Liver (tissue), 9 donors: Measurements from ENCODE around the gene INTS6. TPM values are rescaled to one million over a fixed set of nuclear protein-coding genes. Genes with fewer than 3 reads are reported as not detected.

Source experiments
- DNase-seq: peaks from one replicate; pipeline ENCODE4 v3.0.0-alpha.2; 2017; ENCODE audit warnings: low spot score
- H3K27ac ChIP-seq, 2 donors: one replicate each; pipeline ENCODE4 v1.7.0; 2013; ENCODE audit warnings: inconsistent platforms in 2 of 2, low read length in 2 of 2, control low read depth in 1 of 2, low read depth in 1 of 2, mild to moderate bottlenecking in 1 of 2
- H3K27me3 ChIP-seq, 4 donors: one replicate each; pipeline versions ENCODE4 v1.6.1 to v1.7.0; 2013; ENCODE audit warnings: low read length in 3 of 4, inconsistent platforms in 1 of 4, mild to moderate bottlenecking in 1 of 4, moderate library complexity in 1 of 4; ENCODE audit not compliant: control insufficient read depth in 4 of 4, insufficient read depth in 4 of 4
- H3K36me3 ChIP-seq, 4 donors: one replicate each; pipeline versions ENCODE4 v1.6.1 to v1.7.0; 2013; ENCODE audit warnings: low read length in 3 of 4, mild to moderate bottlenecking in 3 of 4, low read depth in 1 of 4, moderate library complexity in 1 of 4; ENCODE audit not compliant: control insufficient read depth in 4 of 4, insufficient read depth in 3 of 4
- H3K4me1 ChIP-seq, 4 donors: one replicate each; pipeline versions ENCODE4 v1.6.1 to v1.7.0; 2013; ENCODE audit warnings: low read length in 3 of 4, mild to moderate bottlenecking in 3 of 4, moderate library complexity in 1 of 4; ENCODE audit not compliant: control insufficient read depth in 4 of 4, insufficient read depth in 4 of 4
- H3K4me3 ChIP-seq, 3 donors: one replicate each; pipeline versions ENCODE4 v1.6.1 to v1.7.0; 2013; ENCODE audit warnings: low read length in 3 of 3, control low read depth in 1 of 3, low read depth in 1 of 3, mild to moderate bottlenecking in 1 of 3
- H3K9ac ChIP-seq, 2 donors: one replicate each; pipeline ENCODE4 v1.7.0; 2013; ENCODE audit warnings: low read length in 2 of 2, mild to moderate bottlenecking in 2 of 2, moderate library complexity in 2 of 2, control low read depth in 1 of 2, low read depth in 1 of 2
- H3K9me3 ChIP-seq, 4 donors: one replicate each; pipeline versions ENCODE4 v1.6.1 to v1.7.0; 2013; ENCODE audit warnings: low read length in 3 of 4; ENCODE audit not compliant: control insufficient read depth in 4 of 4
- EGR1 ChIP-seq, 2 donors: IDR thresholded peaks; 2 replicates each; pipeline ENCODE4 v1.6.1; 2016 to 2018; ENCODE audit warnings: antibody characterized with exemption in 2 of 2, low read depth in 2 of 2
- FOXA1 ChIP-seq: IDR thresholded peaks from 2 replicates; pipeline ENCODE4 v1.6.1; 2016; ENCODE audit warnings: antibody characterized with exemption
- FOXA2 ChIP-seq: IDR thresholded peaks from 2 replicates; pipeline ENCODE4 v1.6.1; 2016; ENCODE audit warnings: antibody characterized with exemption
- GABPA ChIP-seq, 2 donors: IDR thresholded peaks in 1 of 2; conservative IDR thresholded peaks in 1 of 2; 2 replicates each; pipeline ENCODE4 v1.6.1; 2016; ENCODE audit warnings: antibody characterized with exemption in 2 of 2, mild to moderate bottlenecking in 1 of 2, moderate library complexity in 1 of 2
- HNF4A ChIP-seq, 2 donors: conservative IDR thresholded peaks; 2 replicates each; pipeline ENCODE4 v1.6.1; 2016; ENCODE audit warnings: antibody characterized with exemption in 2 of 2, mild to moderate bottlenecking in 2 of 2
- HNF4G ChIP-seq: IDR thresholded peaks from 2 replicates; pipeline ENCODE4 v1.6.1; 2016; ENCODE audit warnings: antibody characterized with exemption
- JUND ChIP-seq, 2 donors: IDR thresholded peaks; 2 replicates each; pipeline ENCODE4 v1.6.1; 2016; ENCODE audit warnings: antibody characterized with exemption in 2 of 2
- NR2F2 ChIP-seq: IDR thresholded peaks from 2 replicates; pipeline ENCODE4 v1.6.1; 2016; ENCODE audit warnings: antibody characterized with exemption
- RAD21 ChIP-seq, 2 donors: IDR thresholded peaks; 2 replicates each; pipeline ENCODE4 v1.6.1; 2016; ENCODE audit warnings: antibody characterized with exemption in 2 of 2, mild to moderate bottlenecking in 2 of 2
- RXRA ChIP-seq, 2 donors: IDR thresholded peaks; 2 replicates each; pipeline ENCODE4 v1.6.1; 2017 to 2018; ENCODE audit warnings: antibody characterized with exemption in 2 of 2, mild to moderate bottlenecking in 1 of 2
- SP1 ChIP-seq: IDR thresholded peaks from 2 replicates; pipeline ENCODE4 v1.6.1; 2018; ENCODE audit warnings: antibody characterized with exemption, mild to moderate bottlenecking
- TAF1 ChIP-seq: conservative IDR thresholded peaks from 2 replicates; pipeline ENCODE4 v1.6.1; 2016; ENCODE audit warnings: antibody characterized with exemption, mild to moderate bottlenecking
- YY1 ChIP-seq: IDR thresholded peaks from 2 replicates; pipeline ENCODE4 v1.6.1; 2016; ENCODE audit warnings: antibody characterized with exemption, mild to moderate bottlenecking
- WGBS: extraction: QIAGEN DNeasy Blood & Tissue Kit; methylation state at CpG from one replicate; pipeline ENCODE4 v1.1.7; 2013; 5-methylcytosine and 5-hydroxymethylcytosine counted together
- polyA plus RNA-seq, 2 donors: library from polyadenylated mRNA; stranded (reverse) in 1 of 2; unstranded in 1 of 2; fragments of 200-250 nt in 1 of 2; fragments of >200 nt in 1 of 2; fragmentation: Nextera tagmentation in 1 of 2; extraction: Ambion mirVana in 1 of 2; gene quantifications; one replicate each; pipeline versions ENCODE4 v1.2.1 to v1.2.3, GENCODE V29; 2013 to 2015
- total RNA-seq, 2 donors: library from RNA; depleted of rRNA; stranded (reverse); fragments of >200 nt; gene quantifications; one replicate each; pipeline ENCODE4 v1.2.3, GENCODE V29; 2014
- TF ChIP-seq, protein P1 (sequence below): IDR thresholded peaks from 2 replicates; pipeline ENCODE4 v1.6.1; 2016; ENCODE audit warnings: antibody characterized with exemption, mild to moderate bottlenecking
- TF ChIP-seq, protein P2 (sequence below): fragments of 150-350 bp; IDR thresholded peaks from 2 replicates; pipeline ENCODE4 v1.5.1; 2017; ENCODE audit warnings: improper control_type of control experiment, low read depth, low read length; ENCODE audit not compliant: missing input control
- TF ChIP-seq, protein P3 (sequence below): IDR thresholded peaks from 2 replicates; pipeline ENCODE4 v1.6.1; 2016; ENCODE audit warnings: antibody characterized with exemption
- TF ChIP-seq, protein P4 (sequence below): IDR thresholded peaks from 2 replicates; pipeline ENCODE4 v1.6.1; 2016; ENCODE audit warnings: antibody characterized with exemption
- TF ChIP-seq, protein P5 (sequence below): IDR thresholded peaks from 2 replicates; pipeline ENCODE4 v1.6.1; 2016; ENCODE audit warnings: antibody characterized with exemption
- donor health status: healthy.
- donor health status: healthy.
- donor health status: healthy.
- donor health status: healthy.
- donor health status: healthy.

The INTS6 gene, protein sequence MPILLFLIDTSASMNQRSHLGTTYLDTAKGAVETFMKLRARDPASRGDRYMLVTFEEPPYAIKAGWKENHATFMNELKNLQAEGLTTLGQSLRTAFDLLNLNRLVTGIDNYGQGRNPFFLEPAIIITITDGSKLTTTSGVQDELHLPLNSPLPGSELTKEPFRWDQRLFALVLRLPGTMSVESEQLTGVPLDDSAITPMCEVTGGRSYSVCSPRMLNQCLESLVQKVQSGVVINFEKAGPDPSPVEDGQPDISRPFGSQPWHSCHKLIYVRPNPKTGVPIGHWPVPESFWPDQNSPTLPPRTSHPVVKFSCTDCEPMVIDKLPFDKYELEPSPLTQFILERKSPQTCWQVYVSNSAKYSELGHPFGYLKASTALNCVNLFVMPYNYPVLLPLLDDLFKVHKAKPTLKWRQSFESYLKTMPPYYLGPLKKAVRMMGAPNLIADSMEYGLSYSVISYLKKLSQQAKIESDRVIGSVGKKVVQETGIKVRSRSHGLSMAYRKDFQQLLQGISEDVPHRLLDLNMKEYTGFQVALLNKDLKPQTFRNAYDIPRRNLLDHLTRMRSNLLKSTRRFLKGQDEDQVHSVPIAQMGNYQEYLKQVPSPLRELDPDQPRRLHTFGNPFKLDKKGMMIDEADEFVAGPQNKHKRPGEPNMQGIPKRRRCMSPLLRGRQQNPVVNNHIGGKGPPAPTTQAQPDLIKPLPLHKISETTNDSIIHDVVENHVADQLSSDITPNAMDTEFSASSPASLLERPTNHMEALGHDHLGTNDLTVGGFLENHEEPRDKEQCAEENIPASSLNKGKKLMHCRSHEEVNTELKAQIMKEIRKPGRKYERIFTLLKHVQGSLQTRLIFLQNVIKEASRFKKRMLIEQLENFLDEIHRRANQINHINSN
- 10 to 100 TPM; 25.4 to 61.4 TPM for total RNA-seq
- 10 to 100 TPM; 11.4 to 12.3 TPM for polyA plus RNA-seq

DNA sequence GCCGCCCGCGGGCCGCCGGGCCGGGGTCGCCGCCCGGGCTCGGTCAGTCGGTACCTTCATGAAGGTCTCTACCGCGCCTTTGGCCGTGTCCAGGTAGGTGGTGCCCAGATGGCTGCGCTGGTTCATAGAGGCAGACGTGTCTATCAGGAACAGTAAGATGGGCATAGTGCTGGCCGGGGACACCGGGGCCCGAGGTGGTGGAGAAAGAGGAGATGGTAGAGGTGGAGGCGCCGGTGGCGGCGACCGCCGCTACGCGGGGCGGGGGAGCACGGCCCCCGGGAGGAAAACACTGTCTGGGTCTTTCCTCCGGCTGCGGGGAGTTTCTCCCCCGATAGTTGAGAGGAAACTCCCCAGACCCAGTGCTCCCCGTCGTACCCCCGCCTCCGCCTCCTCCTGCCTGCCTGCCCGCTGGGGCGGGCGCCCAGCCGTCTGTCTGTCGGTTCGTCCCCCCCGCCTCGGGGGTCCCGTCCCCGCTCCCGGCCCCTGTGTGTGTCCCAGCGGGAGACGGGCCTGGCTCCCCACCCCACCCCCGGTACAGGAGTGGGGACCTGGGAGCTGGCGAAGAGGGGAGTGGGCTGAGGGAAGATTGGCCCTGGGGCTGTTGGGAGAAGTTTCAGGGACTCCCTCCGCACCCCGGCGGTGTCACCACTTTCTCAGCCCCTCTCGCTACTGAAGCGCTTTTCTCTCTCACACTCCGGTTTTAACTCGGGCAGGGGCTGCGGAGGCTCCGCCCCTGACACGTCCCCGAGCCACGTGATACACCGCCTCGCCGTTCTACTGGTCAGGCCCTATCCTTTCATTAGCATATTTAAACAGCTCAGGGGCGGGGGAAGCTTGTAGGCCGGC is at the start of gene INTS6:
Gene INTS6 (minus strand): TSS at position 676 of the 846 bp plus-strand sequence. CDS start 511 bp downstream, at position 165.
- DNase-seq = peak; percentile 72
- H3K4me1 ChIP-seq = peaks cover 3 to 15% (median 11%) of the 10 kb centered on the region in 4 donors
- H3K9me3 ChIP-seq = peaks cover 0 to 11% (median 7%) of the 10 kb centered on the region in 4 donors
- H3K27ac ChIP-seq = peak within 1 kb of the TSS; percentile 98
- peak within 1 kb of the TSS; percentile 95 to 98 for H3K9ac ChIP-seq
- H3K4me3 ChIP-seq = peak within 1 kb of the TSS; percentile 87 to 94 (median 87)
- peak; percentile 59 for TF ChIP-seq YY1
- no peak for TF ChIP-seq HNF4G
- peak in 1 of 2 donors; percentile 43 for TF ChIP-seq JUND (IDR thresholded peaks at IDR 0.05)
- TF ChIP-seq, protein P1, sequence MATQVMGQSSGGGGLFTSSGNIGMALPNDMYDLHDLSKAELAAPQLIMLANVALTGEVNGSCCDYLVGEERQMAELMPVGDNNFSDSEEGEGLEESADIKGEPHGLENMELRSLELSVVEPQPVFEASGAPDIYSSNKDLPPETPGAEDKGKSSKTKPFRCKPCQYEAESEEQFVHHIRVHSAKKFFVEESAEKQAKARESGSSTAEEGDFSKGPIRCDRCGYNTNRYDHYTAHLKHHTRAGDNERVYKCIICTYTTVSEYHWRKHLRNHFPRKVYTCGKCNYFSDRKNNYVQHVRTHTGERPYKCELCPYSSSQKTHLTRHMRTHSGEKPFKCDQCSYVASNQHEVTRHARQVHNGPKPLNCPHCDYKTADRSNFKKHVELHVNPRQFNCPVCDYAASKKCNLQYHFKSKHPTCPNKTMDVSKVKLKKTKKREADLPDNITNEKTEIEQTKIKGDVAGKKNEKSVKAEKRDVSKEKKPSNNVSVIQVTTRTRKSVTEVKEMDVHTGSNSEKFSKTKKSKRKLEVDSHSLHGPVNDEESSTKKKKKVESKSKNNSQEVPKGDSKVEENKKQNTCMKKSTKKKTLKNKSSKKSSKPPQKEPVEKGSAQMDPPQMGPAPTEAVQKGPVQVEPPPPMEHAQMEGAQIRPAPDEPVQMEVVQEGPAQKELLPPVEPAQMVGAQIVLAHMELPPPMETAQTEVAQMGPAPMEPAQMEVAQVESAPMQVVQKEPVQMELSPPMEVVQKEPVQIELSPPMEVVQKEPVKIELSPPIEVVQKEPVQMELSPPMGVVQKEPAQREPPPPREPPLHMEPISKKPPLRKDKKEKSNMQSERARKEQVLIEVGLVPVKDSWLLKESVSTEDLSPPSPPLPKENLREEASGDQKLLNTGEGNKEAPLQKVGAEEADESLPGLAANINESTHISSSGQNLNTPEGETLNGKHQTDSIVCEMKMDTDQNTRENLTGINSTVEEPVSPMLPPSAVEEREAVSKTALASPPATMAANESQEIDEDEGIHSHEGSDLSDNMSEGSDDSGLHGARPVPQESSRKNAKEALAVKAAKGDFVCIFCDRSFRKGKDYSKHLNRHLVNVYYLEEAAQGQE = peak; percentile 96
- no peak for TF ChIP-seq FOXA1
- peak; percentile 100 for TF ChIP-seq TAF1
- TF ChIP-seq NR2F2 = no peak
- TF ChIP-seq, protein P2, sequence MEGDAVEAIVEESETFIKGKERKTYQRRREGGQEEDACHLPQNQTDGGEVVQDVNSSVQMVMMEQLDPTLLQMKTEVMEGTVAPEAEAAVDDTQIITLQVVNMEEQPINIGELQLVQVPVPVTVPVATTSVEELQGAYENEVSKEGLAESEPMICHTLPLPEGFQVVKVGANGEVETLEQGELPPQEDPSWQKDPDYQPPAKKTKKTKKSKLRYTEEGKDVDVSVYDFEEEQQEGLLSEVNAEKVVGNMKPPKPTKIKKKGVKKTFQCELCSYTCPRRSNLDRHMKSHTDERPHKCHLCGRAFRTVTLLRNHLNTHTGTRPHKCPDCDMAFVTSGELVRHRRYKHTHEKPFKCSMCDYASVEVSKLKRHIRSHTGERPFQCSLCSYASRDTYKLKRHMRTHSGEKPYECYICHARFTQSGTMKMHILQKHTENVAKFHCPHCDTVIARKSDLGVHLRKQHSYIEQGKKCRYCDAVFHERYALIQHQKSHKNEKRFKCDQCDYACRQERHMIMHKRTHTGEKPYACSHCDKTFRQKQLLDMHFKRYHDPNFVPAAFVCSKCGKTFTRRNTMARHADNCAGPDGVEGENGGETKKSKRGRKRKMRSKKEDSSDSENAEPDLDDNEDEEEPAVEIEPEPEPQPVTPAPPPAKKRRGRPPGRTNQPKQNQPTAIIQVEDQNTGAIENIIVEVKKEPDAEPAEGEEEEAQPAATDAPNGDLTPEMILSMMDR = no peak
- TF ChIP-seq HNF4A (conservative IDR thresholded peaks at IDR 0.05) = no peak
- peak; percentile 77 for TF ChIP-seq SP1
- TF ChIP-seq, protein P3, sequence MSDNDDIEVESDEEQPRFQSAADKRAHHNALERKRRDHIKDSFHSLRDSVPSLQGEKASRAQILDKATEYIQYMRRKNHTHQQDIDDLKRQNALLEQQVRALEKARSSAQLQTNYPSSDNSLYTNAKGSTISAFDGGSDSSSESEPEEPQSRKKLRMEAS = no peak
- TF ChIP-seq, protein P4, sequence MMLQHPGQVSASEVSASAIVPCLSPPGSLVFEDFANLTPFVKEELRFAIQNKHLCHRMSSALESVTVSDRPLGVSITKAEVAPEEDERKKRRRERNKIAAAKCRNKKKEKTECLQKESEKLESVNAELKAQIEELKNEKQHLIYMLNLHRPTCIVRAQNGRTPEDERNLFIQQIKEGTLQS = peak; percentile 27
- peak in 1 of 2 donors; percentile 53 for TF ChIP-seq RAD21 (IDR thresholded peaks at IDR 0.05)
- TF ChIP-seq FOXA2 = no peak
- peak in 1 of 2 donors; percentile 6 for TF ChIP-seq EGR1 (IDR thresholded peaks at IDR 0.05; ENCODE audit: low read depth in 2 of 2)
- peak in 1 of 2 donors; percentile 3 for TF ChIP-seq RXRA (IDR thresholded peaks at IDR 0.05)
- TF ChIP-seq, protein P5, sequence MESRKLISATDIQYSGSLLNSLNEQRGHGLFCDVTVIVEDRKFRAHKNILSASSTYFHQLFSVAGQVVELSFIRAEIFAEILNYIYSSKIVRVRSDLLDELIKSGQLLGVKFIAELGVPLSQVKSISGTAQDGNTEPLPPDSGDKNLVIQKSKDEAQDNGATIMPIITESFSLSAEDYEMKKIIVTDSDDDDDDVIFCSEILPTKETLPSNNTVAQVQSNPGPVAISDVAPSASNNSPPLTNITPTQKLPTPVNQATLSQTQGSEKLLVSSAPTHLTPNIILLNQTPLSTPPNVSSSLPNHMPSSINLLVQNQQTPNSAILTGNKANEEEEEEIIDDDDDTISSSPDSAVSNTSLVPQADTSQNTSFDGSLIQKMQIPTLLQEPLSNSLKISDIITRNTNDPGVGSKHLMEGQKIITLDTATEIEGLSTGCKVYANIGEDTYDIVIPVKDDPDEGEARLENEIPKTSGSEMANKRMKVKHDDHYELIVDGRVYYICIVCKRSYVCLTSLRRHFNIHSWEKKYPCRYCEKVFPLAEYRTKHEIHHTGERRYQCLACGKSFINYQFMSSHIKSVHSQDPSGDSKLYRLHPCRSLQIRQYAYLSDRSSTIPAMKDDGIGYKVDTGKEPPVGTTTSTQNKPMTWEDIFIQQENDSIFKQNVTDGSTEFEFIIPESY = no peak
- no peak for TF ChIP-seq GABPA (IDR thresholded peaks at IDR 0.05 in 1 of 2, conservative IDR thresholded peaks at IDR 0.05 in 1 of 2)
- no peaks in the 10 kb centered on the region for H3K27me3 ChIP-seq
- under 1% methylated on average over 69 of the region's 69 CpGs for WGBS
- H3K36me3 ChIP-seq = peaks cover 0 to 30% (median 10%) of the 10 kb centered on the region in 4 donors
